Measurements from ENCODE around the gene AGRN. TPM values are rescaled to one million over a fixed set of nuclear protein-coding genes. Genes with fewer than 3 reads are reported as not detected.

AGRN gene
- total RNA-seq, 1 donor, result 95.9 TPM

Small RNA genes lying within 50 kb of the gene (small RNA-seq; reads per million reads assigned to genes)
- gene AL645608.3, result not detected

Other genes with a start within 250 kb of the AGRN start
- 2.2 and 7.7 TPM in 2 replicates for gene SAMD11, start 96.2 kb upstream of the AGRN start, total RNA-seq
- 66.7 and 76.9 TPM in 2 replicates for gene NOC2L, start 60.9 kb upstream of the AGRN start, total RNA-seq
- gene KLHL17, start 59.5 kb upstream of the AGRN start, total RNA-seq, result 6.0 and 9.3 TPM in 2 replicates
- 1.7 and 1.9 TPM in 2 replicates for gene PLEKHN1, start 53.6 kb upstream of the AGRN start, total RNA-seq
- under 0.01 and 0.43 TPM in 2 replicates for gene PERM1, start 38.0 kb upstream of the AGRN start, total RNA-seq
- 2.2 and 8.1 TPM in 2 replicates for gene HES4, start 20.0 kb upstream of the AGRN start, total RNA-seq
- 132 and 137 TPM in 2 replicates for gene ISG15, start 6.6 kb upstream of the AGRN start, total RNA-seq
- gene RNF223, start 54.2 kb downstream of the AGRN start, total RNA-seq, result not detected in 2 replicates
- gene C1orf159, start 96.0 kb downstream of the AGRN start, total RNA-seq, result 6.5 and 7.1 TPM in 2 replicates
- not detected in 2 replicates for gene TTLL10, start 153.8 kb downstream of the AGRN start, total RNA-seq
- gene TNFRSF18, start 186.5 kb downstream of the AGRN start, total RNA-seq, result not detected in 2 replicates
- gene TNFRSF4, start 194.0 kb downstream of the AGRN start, total RNA-seq, result 0.32 and 0.43 TPM in 2 replicates
- 88.9 and 99.9 TPM in 2 replicates for gene SDF4, start 211.9 kb downstream of the AGRN start, total RNA-seq
- 25.0 and 30.3 TPM in 2 replicates for gene B3GALT6, start 212.1 kb downstream of the AGRN start, total RNA-seq
- gene C1QTNF12, start 226.6 kb downstream of the AGRN start, total RNA-seq, result 0.32 and 0.43 TPM in 2 replicates

Data from fibroblast of villous mesenchyme (primary cell).